Liver (tissue), 9 donors: ENCODE results near the gene GTPBP8. TPM values are rescaled to one million over a fixed set of nuclear protein-coding genes. Genes with fewer than 3 reads are reported as not detected.
A peak's percentile ranks its signal among the peaks of the same experiment; 100 is the strongest.

ENCODE experiments used
- DNase-seq: peaks from one replicate; pipeline ENCODE4 v3.0.0-alpha.2; 2017; ENCODE audit warnings: low spot score
- H3K27ac ChIP-seq, 2 donors: one replicate each; pipeline ENCODE4 v1.7.0; 2013; ENCODE audit warnings: inconsistent platforms in 2 of 2, low read length in 2 of 2, control low read depth in 1 of 2, low read depth in 1 of 2, mild to moderate bottlenecking in 1 of 2
- H3K27me3 ChIP-seq, 4 donors: one replicate each; pipeline versions ENCODE4 v1.6.1 to v1.7.0; 2013; ENCODE audit warnings: low read length in 3 of 4, inconsistent platforms in 1 of 4, mild to moderate bottlenecking in 1 of 4, moderate library complexity in 1 of 4; ENCODE audit not compliant: control insufficient read depth in 4 of 4, insufficient read depth in 4 of 4
- H3K36me3 ChIP-seq, 4 donors: one replicate each; pipeline versions ENCODE4 v1.6.1 to v1.7.0; 2013; ENCODE audit warnings: low read length in 3 of 4, mild to moderate bottlenecking in 3 of 4, low read depth in 1 of 4, moderate library complexity in 1 of 4; ENCODE audit not compliant: control insufficient read depth in 4 of 4, insufficient read depth in 3 of 4
- H3K4me1 ChIP-seq, 4 donors: one replicate each; pipeline versions ENCODE4 v1.6.1 to v1.7.0; 2013; ENCODE audit warnings: low read length in 3 of 4, mild to moderate bottlenecking in 3 of 4, moderate library complexity in 1 of 4; ENCODE audit not compliant: control insufficient read depth in 4 of 4, insufficient read depth in 4 of 4
- H3K4me3 ChIP-seq, 3 donors: one replicate each; pipeline versions ENCODE4 v1.6.1 to v1.7.0; 2013; ENCODE audit warnings: low read length in 3 of 3, control low read depth in 1 of 3, low read depth in 1 of 3, mild to moderate bottlenecking in 1 of 3
- H3K9ac ChIP-seq, 2 donors: one replicate each; pipeline ENCODE4 v1.7.0; 2013; ENCODE audit warnings: low read length in 2 of 2, mild to moderate bottlenecking in 2 of 2, moderate library complexity in 2 of 2, control low read depth in 1 of 2, low read depth in 1 of 2
- H3K9me3 ChIP-seq, 4 donors: one replicate each; pipeline versions ENCODE4 v1.6.1 to v1.7.0; 2013; ENCODE audit warnings: low read length in 3 of 4; ENCODE audit not compliant: control insufficient read depth in 4 of 4
- ATF3 ChIP-seq: IDR thresholded peaks from 2 replicates; pipeline ENCODE4 v1.6.1; 2016; ENCODE audit warnings: antibody characterized with exemption
- CTCF ChIP-seq: fragments of 150-350 bp; IDR thresholded peaks from 2 replicates; pipeline ENCODE4 v1.5.1; 2017; ENCODE audit warnings: improper control_type of control experiment, low read depth, low read length; ENCODE audit not compliant: missing input control
- EGR1 ChIP-seq, 2 donors: IDR thresholded peaks; 2 replicates each; pipeline ENCODE4 v1.6.1; 2016 to 2018; ENCODE audit warnings: antibody characterized with exemption in 2 of 2, low read depth in 2 of 2
- FOXA2 ChIP-seq: IDR thresholded peaks from 2 replicates; pipeline ENCODE4 v1.6.1; 2016; ENCODE audit warnings: antibody characterized with exemption
- GABPA ChIP-seq, 2 donors: IDR thresholded peaks in 1 of 2; conservative IDR thresholded peaks in 1 of 2; 2 replicates each; pipeline ENCODE4 v1.6.1; 2016; ENCODE audit warnings: antibody characterized with exemption in 2 of 2, mild to moderate bottlenecking in 1 of 2, moderate library complexity in 1 of 2
- HNF4G ChIP-seq: IDR thresholded peaks from 2 replicates; pipeline ENCODE4 v1.6.1; 2016; ENCODE audit warnings: antibody characterized with exemption
- JUND ChIP-seq, 2 donors: IDR thresholded peaks; 2 replicates each; pipeline ENCODE4 v1.6.1; 2016; ENCODE audit warnings: antibody characterized with exemption in 2 of 2
- MAX ChIP-seq: IDR thresholded peaks from 2 replicates; pipeline ENCODE4 v1.6.1; 2016; ENCODE audit warnings: antibody characterized with exemption
- NR2F2 ChIP-seq: IDR thresholded peaks from 2 replicates; pipeline ENCODE4 v1.6.1; 2016; ENCODE audit warnings: antibody characterized with exemption
- REST ChIP-seq: IDR thresholded peaks from 2 replicates; pipeline ENCODE4 v1.6.1; 2016; ENCODE audit warnings: antibody characterized with exemption, mild to moderate bottlenecking
- RXRA ChIP-seq, 2 donors: IDR thresholded peaks; 2 replicates each; pipeline ENCODE4 v1.6.1; 2017 to 2018; ENCODE audit warnings: antibody characterized with exemption in 2 of 2, mild to moderate bottlenecking in 1 of 2
- SP1 ChIP-seq: IDR thresholded peaks from 2 replicates; pipeline ENCODE4 v1.6.1; 2018; ENCODE audit warnings: antibody characterized with exemption, mild to moderate bottlenecking
- TAF1 ChIP-seq: conservative IDR thresholded peaks from 2 replicates; pipeline ENCODE4 v1.6.1; 2016; ENCODE audit warnings: antibody characterized with exemption, mild to moderate bottlenecking
- YY1 ChIP-seq: IDR thresholded peaks from 2 replicates; pipeline ENCODE4 v1.6.1; 2016; ENCODE audit warnings: antibody characterized with exemption, mild to moderate bottlenecking
- ZBTB33 ChIP-seq: IDR thresholded peaks from 2 replicates; pipeline ENCODE4 v1.6.1; 2016; ENCODE audit warnings: antibody characterized with exemption
- WGBS: extraction: QIAGEN DNeasy Blood & Tissue Kit; methylation state at CpG from one replicate; pipeline ENCODE4 v1.1.7; 2013; 5-methylcytosine and 5-hydroxymethylcytosine counted together
- polyA plus RNA-seq, 2 donors: library from polyadenylated mRNA; stranded (reverse) in 1 of 2; unstranded in 1 of 2; fragments of 200-250 nt in 1 of 2; fragments of >200 nt in 1 of 2; fragmentation: Nextera tagmentation in 1 of 2; extraction: Ambion mirVana in 1 of 2; gene quantifications; one replicate each; pipeline versions ENCODE4 v1.2.1 to v1.2.3, GENCODE V29; 2013 to 2015
- total RNA-seq, 2 donors: library from RNA; depleted of rRNA; stranded (reverse); fragments of >200 nt; gene quantifications; one replicate each; pipeline ENCODE4 v1.2.3, GENCODE V29; 2014
- donor health status: healthy.
- donor health status: healthy.
- donor health status: healthy.
- donor health status: healthy.
- donor health status: healthy.

Gene GTPBP8
- total and polyA plus RNA-seq, 4 donors = 7.4 to 17.6 (median 9.2) TPM

- TF ChIP-seq CTCF (peak; percentile 1), NR2F2 (peak; percentile 46), ATF3 (no peak), HNF4G (no peak)
Observed at GRCh38 chr3:113019182-113020137, 28.7 kb downstream of the GTPBP8 start (continued).

GRCh38 chr3:113021471-113021870, 30.7 kb downstream of the GTPBP8 start:
- 87% methylated on average over 2 of the region's 2 CpGs for WGBS
- H3K27me3 ChIP-seq = no peaks in the 10 kb centered on the region
- no peak for DNase-seq
- no peak overlapping the region for H3K27ac ChIP-seq
- H3K4me1 ChIP-seq = peaks cover 0 to 18% (median 5%) of the 10 kb centered on the region in 4 donors
- no peaks in the 10 kb centered on the region for H3K9me3 ChIP-seq
- TF ChIP-seq FOXA2 = no peak
- no peak for TF ChIP-seq TAF1
- no peak for TF ChIP-seq RXRA (IDR thresholded peaks at IDR 0.05)
- no peak for TF ChIP-seq EGR1 (IDR thresholded peaks at IDR 0.05; ENCODE audit: low read depth in 2 of 2)
- TF ChIP-seq JUND (IDR thresholded peaks at IDR 0.05) = no peak
- no peak for TF ChIP-seq HNF4G
- no peak for TF ChIP-seq NR2F2
- TF ChIP-seq MAX = no peak
- no peak for TF ChIP-seq ATF3
- TF ChIP-seq ZBTB33 = no peak
- TF ChIP-seq GABPA (IDR thresholded peaks at IDR 0.05 in 1 of 2, conservative IDR thresholded peaks at IDR 0.05 in 1 of 2) = no peak
- H3K36me3 ChIP-seq = peaks cover 0 to 8% (median 1%) of the 10 kb centered on the region in 4 donors
- H3K9ac ChIP-seq = no peak overlapping the region
- H3K4me3 ChIP-seq = no peak overlapping the region

GRCh38 chr3:113034011-113034410, 43.2 kb downstream of the GTPBP8 start:
- Histone ChIP-seq H3K4me1 (no peaks in the 10 kb centered on the region), H3K9ac (no peak overlapping the region), H3K9me3 (no peaks in the 10 kb centered on the region), H3K27me3 (no peaks in the 10 kb centered on the region), H3K27ac (no peak overlapping the region), H3K4me3 (no peak overlapping the region), H3K36me3 (no peaks in the 10 kb centered on the region)
- no peak for DNase-seq
- 82% methylated on average over 2 of the region's 2 CpGs for WGBS
- no peak for TF ChIP-seq REST
- no peak for TF ChIP-seq SP1
- no peak for TF ChIP-seq FOXA2
- no peak for TF ChIP-seq ZBTB33
- no peak for TF ChIP-seq CTCF
- no peak for TF ChIP-seq YY1
- no peak for TF ChIP-seq HNF4G
